HG03139 (cell line): Measurements from ENCODE around the gene TM9SF4.

ENCODE experiments used
- ATAC-seq: cut with Tn5 transposase; IDR thresholded peaks from one replicate; pipeline ENCODE4 v1.9.1; 2021; ENCODE audit not compliant: unreplicated experiment

TM9SF4 gene, protein sequence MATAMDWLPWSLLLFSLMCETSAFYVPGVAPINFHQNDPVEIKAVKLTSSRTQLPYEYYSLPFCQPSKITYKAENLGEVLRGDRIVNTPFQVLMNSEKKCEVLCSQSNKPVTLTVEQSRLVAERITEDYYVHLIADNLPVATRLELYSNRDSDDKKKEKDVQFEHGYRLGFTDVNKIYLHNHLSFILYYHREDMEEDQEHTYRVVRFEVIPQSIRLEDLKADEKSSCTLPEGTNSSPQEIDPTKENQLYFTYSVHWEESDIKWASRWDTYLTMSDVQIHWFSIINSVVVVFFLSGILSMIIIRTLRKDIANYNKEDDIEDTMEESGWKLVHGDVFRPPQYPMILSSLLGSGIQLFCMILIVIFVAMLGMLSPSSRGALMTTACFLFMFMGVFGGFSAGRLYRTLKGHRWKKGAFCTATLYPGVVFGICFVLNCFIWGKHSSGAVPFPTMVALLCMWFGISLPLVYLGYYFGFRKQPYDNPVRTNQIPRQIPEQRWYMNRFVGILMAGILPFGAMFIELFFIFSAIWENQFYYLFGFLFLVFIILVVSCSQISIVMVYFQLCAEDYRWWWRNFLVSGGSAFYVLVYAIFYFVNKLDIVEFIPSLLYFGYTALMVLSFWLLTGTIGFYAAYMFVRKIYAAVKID

DNA sequence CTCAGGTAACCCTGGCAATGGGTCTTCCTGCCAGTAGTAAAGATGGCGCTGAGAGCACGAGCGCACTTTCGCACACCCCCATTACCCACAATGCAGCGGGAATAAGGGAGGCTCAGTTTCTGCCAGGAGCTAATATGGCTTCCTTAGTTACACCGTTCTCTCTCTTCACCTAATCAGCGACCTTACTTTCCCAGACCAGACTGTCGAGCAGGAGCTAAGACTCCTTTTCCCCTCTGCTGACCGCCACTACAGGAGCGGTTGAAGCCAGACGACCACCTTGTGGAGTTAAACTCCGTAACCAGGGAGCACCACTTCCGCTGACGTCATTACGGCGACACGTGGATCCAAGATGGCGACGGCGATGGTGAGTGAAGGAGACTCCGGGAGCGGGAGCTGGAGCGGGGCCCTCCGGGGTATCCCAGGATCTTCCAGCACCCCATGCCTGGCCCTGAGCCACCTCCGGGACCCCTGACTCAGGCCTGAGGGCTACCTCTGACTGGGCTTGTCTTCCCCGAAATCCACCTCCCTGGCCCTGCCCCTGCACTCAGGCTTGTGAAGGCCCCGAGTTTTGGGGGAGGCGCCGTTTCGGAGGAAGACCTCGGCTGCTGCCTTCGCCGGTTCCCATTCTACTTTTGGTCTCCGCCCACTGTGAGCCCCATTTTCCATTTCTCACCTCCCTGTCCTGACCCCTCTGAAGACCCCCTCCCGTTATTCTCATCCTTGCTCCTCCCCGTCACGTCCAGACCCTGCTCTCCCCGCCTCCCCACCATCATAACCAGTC is at the start of gene TM9SF4:
TSS of gene TM9SF4 (plus strand) at position 323 of the 781 bp plus-strand sequence. CDS start at position 350, 27 bp downstream.
- ATAC-seq = peak; percentile 75

DNA sequence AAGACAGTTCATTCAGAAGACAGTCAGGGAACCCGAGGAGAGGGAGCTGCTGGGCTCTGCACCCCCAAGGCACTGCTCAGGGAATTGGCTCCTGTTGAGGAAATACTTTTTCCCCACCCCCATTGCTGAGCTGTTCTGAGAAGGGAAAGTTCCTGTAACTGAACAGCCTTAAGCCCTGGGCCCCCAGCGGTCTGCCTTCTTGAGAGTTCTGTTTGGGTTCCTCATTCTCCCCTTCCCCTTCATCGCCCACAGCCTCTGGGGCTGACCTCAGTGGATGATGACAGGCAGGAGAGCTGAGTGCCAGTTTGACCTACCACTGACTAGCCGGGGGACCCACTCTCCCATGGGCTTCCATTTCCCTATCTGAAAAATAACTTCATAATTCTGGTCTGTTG is 46.7 kb upstream of the TM9SF4 start:
- no peak for ATAC-seq

DNA sequence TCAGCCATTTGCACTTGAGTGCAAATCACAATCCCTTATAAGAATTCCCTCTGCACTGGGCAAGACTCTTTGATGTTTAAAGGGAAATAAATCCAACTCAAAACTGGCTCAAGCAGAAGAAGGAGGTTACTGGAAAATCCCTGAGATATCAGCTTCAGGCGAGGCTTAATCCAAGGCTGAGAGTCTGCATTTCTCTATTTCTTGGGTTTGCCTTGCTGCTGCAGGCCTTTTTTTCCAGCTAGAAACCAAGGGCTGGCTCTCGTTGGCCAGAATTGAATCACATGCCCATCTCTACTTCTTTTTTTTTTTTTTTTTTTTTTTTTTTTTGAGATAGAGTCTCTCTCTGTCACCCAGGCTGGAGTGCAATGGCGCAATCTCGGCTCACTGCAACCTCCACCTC is 45.8 kb upstream of the TM9SF4 start:
- no peak for ATAC-seq

DNA sequence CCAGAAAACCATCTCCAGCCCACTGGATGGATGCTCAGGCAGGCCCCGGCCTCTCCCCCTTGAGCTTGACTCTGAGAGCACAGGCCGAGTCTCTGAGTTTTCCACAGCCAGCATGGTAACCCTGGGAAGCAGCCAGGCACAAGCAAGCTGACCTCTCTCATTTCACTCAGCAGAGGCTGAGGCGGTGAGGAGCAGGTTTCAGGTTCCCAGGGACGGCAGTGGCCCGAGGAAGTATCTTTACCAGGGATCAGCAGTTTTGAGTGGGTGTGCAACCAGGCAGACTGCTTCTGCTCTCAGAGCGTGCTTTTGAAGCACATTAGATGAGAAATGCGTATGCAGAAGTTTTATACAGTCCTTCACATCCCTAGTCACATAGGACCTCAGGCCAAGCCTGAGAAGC is 44.8 kb upstream of the TM9SF4 start:
- no peak for ATAC-seq

DNA sequence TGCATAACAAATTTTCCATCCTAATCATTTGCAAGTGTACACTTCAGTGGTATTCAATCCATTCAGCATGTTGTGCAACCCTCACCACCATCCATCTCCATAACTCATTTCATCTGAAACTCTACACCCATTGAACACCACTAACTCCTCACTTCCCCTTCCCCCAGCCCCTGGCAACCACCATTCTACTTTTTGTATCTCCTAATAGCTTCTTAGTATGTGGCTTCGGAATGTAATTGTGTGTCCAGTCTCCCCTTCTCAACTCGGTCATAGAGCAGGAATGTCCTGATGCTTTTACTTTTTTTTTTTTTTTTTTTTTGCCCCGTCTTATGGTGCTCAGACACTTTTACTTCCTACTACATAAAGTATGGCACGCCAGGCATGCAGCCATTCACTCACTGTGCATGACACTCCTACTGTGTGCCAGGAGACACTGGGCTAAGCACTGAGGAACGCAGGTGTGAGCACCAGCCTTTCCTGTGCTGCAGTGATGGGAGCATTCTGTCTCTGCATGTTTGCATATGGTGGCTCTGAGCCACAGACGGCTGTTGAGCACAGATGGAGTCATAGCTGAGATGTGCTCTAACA is 42.2 kb upstream of the TM9SF4 start:
- ATAC-seq = no peak

DNA sequence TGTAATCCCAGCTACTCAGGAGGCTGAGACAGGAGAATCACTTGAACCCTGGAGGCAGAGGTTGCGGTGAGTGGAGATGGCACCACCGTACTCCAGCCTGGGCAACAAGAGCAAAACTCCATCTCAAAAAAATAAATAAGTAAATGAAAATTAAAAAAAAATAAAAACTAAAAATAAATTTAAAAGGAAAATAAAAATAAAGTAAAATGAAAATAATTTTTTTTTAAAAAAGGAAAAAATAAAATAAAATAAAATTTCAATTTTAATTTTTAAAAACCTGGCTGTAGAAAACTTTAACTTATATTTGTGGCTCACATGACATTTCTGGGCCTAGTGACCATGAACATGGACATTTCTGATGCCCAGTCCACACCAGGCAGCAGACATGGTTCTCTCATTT is 41.3 kb upstream of the TM9SF4 start:
- ATAC-seq = no peak

- no peak for ATAC-seq
Measured at GRCh38 chr20:32069711-32070110, 39.8 kb upstream of the TM9SF4 start.

DNA sequence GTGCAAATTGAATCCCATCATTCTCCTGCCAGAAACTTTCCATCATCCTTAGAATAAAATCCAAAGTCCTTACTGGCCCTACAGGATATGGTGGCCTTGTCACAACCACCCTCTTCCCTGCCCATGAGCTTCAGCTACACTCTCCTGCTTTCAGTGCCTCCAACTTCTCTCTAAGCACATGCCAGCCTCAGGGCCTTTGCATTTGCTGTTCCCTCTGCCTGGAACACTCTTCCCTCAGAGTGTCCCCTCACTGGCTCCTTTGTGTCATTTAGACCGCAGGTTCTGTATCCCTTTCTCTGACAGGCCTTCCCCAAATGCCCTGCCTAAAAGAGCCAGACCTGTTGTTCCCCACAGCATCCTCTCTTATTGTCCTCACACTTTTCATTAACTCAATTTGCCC is 39.2 kb upstream of the TM9SF4 start:
- ATAC-seq = no peak

DNA sequence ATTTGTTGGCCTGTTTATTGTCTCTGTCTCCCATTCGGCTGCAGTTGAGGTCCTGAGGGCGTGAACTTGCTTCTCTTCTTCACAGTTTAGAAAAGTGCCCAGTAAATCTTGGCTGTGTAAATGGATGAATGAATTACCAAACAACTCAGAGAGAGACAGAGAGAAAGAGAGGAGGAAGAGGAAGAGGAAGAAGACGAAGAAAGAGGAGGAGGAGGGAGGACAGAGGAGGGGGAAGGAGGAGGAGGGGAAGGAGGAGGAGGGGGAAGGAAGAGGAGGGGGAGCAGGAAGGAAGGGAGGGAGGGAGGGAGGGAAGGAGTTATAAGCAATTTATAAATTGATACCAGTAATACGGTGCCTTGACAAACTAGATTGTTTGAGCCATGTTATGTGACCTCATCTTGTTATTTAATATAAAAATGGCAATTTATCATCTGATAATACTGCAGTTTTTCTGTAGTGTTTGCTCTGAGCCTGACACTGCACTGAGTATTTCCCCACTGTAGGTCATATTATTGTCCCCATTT is 38.8 kb upstream of the TM9SF4 start:
- no peak for ATAC-seq

GRCh38 chr20:32071395-32072167 is 37.9 kb upstream of the TM9SF4 start:
- ATAC-seq = no peak

DNA sequence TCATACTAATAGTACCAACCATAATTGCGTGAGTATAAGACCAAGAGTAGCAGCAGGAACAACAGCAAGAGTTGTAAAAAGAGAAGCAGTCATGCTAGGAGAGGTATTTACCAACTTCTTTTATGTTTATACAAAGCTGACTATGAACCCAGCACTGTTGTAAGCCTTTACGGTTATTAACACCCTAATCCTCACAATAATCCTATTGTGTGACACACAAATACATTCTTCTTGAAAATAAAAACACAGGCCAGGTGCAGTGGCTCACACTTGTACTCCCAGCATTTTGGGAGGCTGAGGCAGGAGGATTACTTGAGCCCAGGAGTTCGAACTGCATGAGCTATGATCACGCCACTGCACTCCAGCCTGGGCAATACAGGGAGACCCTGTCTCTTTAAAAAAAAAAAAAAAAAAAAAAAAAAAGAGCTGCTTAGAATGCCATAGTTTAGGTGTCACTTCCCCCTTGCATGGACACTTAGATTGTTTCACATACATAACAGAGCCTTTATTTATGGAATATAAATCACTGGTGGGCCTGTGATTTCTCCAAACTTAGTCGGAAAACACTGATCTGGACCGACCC is 37.3 kb upstream of the TM9SF4 start:
- ATAC-seq = no peak

GRCh38 chr20:32075534-32075933 is 34.0 kb upstream of the TM9SF4 start:
- ATAC-seq = no peak

DNA sequence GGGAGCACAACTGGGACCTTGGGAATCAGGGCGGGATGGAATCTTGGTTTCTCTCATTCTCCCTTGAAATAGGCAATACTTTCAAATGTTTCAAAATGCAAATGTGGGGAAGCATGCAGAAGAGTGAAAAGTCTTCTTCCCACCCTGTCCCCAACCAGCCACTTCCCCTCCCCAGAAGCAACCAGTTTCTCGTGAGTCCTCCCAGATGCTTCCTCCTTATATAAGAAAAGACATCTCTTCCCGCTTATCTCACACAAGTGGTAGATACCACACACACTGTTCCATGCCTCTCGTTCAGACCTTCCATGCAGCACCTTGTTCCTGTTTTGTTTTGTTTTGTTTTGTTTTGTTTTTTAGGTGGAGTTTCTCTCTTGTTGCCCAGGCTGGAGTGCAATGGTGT is 32.3 kb upstream of the TM9SF4 start:
- ATAC-seq = no peak

- ATAC-seq = no peak
Measured at GRCh38 chr20:32078322-32078721, 31.2 kb upstream of the TM9SF4 start.

GRCh38 chr20:32078791-32079190 is 30.7 kb upstream of the TM9SF4 start:
- ATAC-seq = no peak

GRCh38 chr20:32079655-32080109 is 29.8 kb upstream of the TM9SF4 start:
- ATAC-seq = no peak

- no peak for ATAC-seq
Measured at GRCh38 chr20:32080783-32081182, 28.7 kb upstream of the TM9SF4 start.

GRCh38 chr20:32083469-32083868 is 26.0 kb upstream of the TM9SF4 start:
- ATAC-seq = no peak

GRCh38 chr20:32087070-32087469 is 22.4 kb upstream of the TM9SF4 start:
- ATAC-seq = no peak

- ATAC-seq = no peak
Measured at GRCh38 chr20:32088759-32089158, 20.8 kb upstream of the TM9SF4 start.
